Esophagus mucosa (tissue), 1 donor: Measurements from ENCODE around the gene STK24. TPM values are rescaled to one million over a fixed set of nuclear protein-coding genes. Genes with fewer than 3 reads are reported as not detected.

Experiments
- ATAC-seq: fragments of 200-7000 bp; cut with Tn5 transposase; one replicate; pipeline ENCODE4 v1.9.1; 2020
- total RNA-seq: library from RNA; stranded (reverse); gene quantifications from one replicate; pipeline ENCODE4 v1.2.4, GENCODE V29; 2023
- donor health status: DM: yes; HTN: yes; CAD: no.

STK24 gene
- total RNA-seq, 1 donor from 2014 or later = 139 TPM

DNA sequence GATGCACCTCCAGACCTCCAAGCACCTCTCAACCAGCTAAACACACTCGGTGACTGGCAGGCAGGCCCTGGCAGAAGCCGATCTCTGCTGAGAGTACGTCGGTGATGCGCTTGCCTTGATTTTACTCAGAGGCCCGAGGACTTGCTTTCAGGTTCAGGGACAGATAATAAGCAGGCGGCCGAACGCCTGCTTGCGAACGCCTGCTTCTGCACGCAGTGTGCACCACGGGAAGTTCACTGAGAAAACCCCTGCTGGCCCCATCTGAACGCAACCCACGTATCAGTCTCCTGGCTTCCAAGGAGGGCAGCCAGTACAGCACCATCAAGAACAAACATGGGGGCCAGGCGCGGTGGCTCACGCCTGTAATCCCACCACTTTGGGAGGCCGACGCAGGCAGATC, 108.0 kb downstream of the STK24 start:
- ATAC-seq = no peak

- ATAC-seq = no peak
Observed at GRCh38 chr13:98468361-98468760, 108.5 kb downstream of the STK24 start.

DNA sequence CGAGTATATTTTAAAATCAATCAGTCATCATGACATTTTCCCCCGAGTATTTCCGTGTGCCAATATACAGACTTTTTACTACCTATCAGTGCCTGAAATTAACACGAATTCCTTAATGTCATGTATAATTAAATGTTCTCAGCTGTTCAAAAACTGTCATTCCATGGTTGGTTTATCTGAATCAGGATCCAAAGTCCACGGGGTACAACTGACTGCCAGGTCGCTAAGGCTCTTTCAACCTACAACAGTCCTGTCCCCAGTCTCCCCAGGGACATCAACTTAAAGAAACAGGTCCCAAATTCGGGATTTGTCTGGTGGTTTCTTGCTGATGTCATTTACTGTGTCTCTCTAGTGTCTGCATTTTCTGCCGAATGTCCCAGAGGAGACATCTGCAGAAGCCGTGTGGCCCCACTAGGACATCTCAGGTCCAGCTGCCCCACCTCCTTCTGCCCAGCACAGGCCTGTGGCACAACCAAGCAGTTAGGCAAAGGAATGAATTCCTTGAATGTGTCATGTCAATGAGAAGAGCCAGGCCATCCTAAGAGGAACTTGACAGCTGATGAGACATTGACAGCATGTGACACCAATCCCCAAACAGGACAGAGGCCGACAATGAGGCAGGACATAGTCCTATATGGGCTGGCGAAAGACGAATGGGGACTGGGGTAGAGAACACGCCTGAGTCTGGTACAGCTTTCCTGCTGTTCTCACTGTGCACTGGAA, 109.5 kb downstream of the STK24 start:
- no peak for ATAC-seq

DNA sequence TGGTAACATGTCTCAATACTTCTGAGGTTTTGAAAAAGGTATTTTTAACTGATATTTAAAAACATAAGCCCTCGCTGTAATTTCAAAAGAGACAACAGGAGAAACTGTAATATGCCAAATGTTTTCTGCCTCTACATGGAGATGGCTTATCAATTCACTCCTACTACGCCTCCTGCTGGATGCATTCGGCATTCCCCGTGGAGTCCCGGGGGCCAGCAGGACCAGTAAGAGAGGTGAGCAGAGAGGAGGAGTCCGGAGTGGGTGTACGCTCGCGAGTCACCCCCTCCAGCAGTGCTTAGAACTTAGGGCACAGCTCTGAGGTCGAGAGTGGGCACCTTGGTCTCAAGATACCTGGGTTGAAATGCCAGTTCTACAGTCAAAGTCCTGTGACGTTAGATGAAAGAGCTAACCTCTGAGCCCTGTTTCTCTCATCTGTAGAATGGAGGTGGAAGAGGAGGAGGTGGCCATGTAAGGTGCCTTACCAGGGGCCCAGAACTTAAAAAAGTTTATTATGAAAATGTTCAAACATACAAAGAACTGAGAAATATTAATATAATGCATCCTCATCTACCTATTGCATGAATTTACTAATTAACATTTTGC, 110.2 kb downstream of the STK24 start:
- ATAC-seq = peak; percentile 71

DNA sequence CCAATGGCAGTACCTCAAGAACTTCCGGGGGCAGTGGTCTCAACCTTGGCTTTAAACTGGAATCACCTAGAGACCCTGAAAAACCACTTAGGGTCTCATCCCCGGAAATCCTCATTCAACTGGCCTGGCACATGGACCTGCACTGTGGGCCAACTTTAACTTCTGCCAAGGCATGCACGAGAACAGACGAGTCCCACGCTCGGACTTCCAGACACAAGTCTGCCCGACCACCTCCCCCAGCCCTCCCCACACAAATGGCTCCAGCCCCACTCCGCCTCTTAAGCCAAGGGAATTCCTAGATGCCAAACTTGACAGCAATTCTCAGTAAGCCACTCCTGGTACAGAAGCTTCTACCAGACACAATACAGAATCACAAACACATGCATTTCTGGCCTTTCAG, 114.0 kb downstream of the STK24 start:
- ATAC-seq = no peak

DNA sequence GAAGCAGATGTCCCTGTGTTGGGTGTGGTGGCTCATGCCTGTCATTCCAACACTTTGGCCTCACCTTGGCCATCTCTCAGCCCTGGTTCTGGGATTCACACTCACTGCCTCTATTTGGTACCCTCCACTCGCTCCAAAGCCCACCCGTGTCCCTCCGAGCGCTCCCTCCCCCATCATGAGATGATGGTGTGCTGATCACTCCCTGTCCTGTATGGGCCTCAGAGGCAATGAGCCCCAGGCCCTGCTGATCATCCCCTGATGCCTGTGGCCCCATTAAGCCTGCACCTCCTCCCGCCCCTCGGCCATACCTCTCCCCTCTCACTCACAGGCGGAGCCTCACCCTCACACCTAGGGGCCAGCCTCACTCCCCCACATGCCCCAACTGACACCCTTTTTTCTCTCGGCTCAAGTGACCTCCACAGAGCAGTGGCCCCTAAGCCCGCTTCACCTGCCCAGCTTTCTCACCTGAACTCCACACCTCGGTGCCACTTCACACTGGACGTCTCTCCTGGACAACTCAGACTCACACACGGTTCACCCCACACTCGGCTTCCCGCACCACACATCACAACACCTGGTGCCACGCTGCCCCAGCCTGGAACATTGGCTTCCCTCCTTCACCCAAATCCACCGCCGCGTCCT, 114.5 kb downstream of the STK24 start:
- ATAC-seq = no peak

DNA sequence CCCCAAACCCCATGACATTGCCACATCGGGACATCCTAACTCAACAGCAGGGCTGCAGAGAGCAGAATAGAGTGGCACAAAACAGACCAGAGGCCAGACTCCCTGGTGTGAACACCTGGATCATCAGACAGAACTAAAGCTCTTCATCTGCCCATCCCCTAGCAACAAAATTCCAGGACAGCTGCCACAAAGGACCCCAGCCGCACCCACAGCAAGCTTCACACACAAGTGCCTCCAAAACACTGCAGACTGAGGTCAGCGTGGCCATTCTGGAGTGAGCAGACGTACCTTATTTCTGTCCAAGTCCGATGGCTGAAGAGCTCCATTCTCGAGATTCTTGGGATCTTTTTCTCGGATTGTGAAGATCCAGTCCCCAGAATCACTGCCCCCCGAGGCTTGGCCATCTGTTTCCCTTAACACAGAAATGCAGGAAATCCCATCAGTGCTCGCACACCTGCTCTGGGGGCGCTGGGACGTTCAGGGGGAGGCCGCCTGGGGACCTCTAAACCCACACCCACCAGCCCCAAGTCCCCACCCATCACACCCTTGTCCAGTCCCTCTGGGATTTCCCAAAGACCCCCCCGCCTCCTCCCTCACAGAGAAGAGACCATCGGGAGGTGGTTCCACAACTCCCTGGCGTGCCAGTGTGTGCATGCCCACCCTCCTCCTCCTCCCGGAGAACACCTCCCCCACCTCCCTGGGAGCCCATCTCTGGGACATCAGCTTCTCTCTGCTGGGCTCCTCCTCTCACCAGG, 115.2 kb downstream of the STK24 start:
- ATAC-seq = no peak

- no peak for ATAC-seq
Observed at GRCh38 chr13:98460516-98460915, 116.4 kb downstream of the STK24 start.

GRCh38 chr13:98459721-98460370, 117.1 kb downstream of the STK24 start:
- no peak for ATAC-seq

GRCh38 chr13:98459171-98459681, 117.7 kb downstream of the STK24 start:
- no peak for ATAC-seq

DNA sequence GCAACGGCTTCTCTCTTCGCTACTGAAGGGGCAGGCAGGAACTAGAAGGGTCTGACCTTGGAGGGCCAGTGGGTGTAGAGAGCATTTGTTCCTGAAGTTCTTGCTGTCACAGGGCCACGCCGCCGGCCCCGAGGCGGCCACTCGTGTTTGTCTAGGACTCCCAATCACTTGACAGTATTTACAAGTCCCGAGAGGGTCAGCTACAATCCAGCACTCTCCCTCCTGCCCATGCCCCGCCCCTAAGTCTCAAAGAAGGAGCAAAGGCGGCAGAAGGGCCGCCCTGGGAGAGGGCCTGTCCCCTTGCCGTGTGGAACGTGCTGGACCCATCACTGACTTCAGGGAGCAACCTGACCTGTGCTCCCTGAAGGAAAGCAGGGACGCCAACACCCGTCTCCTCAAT, 118.5 kb downstream of the STK24 start:
- ATAC-seq = no peak

DNA sequence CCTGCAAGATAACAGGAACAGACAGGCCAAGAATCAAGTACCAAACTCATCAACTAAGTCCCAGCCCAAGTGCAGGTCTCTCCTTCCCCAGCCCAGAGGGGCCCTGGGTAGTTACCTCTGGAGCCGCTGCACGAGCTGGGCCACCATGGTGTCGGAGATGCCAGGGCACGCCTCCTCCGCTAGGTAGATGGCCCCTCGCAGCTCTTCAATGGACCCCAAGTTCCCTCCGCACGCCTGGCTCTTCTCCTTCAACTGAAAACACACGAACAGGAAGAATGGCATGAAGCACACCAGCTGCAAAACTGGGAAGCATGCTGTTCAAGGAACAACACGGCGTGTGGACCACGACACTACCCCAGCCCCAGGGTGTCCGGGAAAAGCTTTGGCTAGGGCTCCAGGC, 119.9 kb downstream of the STK24 start:
- no peak for ATAC-seq

GRCh38 chr13:98456413-98456845, 120.5 kb downstream of the STK24 start:
- ATAC-seq = no peak

GRCh38 chr13:98454389-98454881, 122.5 kb downstream of the STK24 start:
- peak; percentile 14 for ATAC-seq

DNA sequence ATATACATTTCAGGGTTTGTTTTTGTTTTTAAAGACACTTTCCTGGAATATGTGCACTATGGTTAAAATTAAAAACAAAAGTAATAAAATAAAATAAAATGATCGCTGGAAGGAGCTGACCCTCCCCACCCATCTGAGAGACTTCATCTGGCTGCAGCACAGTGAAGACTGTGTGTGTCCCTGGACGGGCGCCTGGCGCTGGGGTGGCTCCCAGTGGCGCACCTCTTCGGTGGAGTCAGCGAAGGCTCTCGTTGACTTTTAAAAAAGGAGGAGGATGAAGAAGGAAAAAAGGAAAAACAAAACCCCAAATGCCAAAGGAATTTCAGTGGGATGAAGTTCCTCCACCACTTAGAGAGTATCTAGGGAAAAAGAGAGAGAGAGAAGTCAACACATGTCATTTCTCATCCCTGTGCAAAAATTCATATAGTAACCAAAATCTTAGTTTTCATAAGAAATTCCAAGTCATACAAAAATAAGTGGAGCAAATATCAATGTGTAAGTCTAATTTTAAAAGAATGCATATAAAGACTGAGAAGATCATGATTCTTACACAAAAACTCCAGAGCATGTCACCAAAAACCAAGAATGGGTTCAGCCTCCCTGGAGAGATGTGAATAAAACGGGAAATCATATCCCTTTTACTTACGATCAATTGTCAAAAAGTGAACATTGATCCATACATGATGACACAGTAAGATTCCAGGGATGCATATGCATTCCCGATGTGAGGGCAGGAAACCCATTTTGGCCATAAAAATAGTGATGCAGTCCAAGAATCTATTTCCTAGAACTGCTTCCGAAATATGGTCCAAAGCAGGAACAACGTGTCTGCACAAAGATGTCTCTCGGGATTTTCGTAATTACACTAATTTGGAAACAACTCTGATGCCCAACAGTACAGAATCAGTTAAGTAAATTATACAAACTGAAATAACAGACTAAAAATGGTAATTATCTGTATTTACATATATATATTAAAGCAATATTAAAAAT, 123.8 kb downstream of the STK24 start:
- ATAC-seq = no peak

DNA sequence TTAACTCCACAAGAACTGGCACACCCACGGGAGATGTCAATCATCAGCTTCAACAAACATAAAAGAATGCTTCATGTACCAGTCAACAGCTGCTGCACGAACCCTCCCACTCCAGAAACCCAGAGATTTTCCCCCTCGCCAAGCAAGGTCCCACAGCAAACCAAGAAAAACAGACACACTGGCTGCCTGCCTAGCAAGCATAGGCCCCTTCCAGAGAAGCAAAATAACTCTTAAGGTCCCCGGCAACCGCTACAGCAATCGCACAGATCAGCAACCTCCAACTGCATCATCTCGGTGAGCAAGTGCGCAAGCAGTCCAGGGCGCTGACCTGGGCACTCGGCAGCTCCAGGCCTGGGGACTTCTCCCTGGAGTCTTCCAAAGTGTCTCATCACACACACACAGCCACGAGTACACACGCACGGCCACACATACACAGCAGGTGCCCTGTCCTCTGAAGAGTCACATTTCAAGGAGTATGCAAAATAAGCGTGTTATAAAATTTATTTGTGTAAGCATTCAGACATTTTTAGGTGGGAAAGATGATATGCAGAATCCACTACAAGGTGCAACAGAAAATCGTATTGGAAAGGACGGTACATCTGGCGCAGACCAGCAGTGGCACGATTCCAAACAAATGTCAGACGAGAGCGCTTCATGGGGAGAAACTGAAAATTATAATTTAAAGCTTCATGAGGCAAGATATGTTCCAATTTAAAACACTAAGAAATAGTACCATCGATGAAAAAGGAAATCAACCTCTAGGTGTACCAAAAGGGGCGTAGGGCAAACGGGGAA, 125.0 kb downstream of the STK24 start:
- no peak for ATAC-seq

DNA sequence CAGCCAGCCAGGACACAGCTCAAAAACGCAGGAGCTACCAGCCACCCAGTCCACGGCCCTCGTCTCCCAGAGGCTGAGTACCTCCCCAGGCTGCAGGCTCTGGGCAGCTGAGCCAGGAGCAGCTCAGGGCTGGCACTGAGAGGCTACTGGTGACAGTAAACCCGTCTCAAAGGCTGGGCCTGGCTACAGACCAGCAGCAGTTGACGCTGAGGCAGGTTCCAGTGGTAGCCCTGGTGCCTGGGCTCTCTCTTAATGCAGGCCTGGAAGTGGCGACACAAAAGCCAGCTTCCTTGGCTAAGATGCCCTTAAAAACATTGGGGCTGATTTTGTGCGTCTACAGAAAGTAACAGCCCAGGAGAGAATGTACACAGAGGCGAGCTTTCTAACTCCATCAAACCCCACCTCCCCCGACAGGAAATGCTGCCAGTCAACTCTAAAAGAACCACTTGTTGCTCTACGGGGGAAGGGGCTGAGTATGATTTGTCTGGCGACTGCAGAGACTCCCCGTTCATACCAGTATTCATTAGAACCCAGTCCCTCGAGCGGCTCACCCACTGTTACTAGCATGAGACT, 126.3 kb downstream of the STK24 start:
- ATAC-seq = no peak

DNA sequence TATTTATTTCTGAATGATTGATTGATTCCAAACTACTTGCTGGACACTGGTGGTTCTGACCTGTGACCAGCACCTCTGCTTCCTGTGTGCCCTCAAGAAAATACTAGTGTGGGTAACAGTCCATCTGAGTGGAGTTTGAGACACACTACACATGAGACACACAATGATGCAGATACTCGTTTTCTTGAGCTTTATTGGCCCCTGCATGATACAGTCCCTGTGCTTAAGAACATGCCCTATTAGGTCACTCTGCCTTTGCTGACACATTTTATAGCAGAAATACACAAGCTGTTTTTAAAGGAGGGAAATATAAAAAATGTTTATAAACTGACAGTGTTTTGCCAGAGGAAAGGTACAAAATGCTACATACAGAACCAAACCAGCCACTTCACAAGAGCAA, 126.9 kb downstream of the STK24 start:
- ATAC-seq = no peak

DNA sequence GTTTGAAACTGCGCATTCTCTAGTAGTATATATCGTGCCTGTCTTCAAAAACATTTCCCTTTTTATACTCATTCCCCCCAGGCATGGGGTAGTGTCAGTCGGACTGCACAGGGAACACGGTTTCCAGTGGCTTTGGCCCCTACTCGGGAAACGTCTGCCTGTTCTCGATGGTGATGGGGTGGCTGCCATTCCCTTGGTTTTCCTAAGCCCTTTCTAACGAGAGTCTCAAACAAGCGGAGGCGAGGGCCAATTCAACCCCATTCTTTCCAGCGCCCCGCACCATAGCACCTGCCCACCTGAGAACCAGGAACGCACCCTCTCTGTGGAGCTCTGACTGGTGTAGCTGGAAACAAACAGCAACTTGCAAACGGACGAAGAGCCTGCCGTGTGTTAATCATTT, 127.6 kb downstream of the STK24 start:
- ATAC-seq = no peak

- no peak for ATAC-seq
Observed at GRCh38 chr13:98448642-98448928, 128.3 kb downstream of the STK24 start.
